ENCODE results near the gene CRLF2. TPM values are rescaled to one million over a fixed set of nuclear protein-coding genes. Genes with fewer than 3 reads are reported as not detected.

Gene CRLF2
- total RNA-seq, 1 experiment from 2014 or later: not detected

DNA sequence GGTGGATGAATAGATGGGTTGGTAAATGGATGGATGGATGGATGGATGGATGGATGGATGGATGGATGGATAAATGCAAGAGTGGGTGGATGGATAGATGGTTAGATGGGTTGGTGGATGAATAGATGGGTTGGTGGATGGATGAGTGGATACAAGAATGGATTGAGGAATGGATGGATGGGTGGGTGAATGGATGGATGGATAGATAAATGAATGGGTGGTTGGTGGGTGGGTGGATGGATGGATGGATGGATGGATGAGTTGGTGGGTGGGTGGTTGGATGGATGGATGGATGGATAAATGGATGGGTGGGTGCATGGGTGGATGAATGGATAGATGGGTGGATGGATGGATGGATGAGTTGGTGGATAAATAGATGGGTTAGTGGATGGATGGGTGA, 13.8 kb upstream of the CRLF2 start (continued):
- TF ChIP-seq KAT7 (CRISPR knock-in tag; IDR thresholded peaks at IDR 0.05; ENCODE audit: borderline replicate concordance): no peak
- TF ChIP-seq, protein P1, sequence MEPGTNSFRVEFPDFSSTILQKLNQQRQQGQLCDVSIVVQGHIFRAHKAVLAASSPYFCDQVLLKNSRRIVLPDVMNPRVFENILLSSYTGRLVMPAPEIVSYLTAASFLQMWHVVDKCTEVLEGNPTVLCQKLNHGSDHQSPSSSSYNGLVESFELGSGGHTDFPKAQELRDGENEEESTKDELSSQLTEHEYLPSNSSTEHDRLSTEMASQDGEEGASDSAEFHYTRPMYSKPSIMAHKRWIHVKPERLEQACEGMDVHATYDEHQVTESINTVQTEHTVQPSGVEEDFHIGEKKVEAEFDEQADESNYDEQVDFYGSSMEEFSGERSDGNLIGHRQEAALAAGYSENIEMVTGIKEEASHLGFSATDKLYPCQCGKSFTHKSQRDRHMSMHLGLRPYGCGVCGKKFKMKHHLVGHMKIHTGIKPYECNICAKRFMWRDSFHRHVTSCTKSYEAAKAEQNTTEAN (CRISPR knock-in tag; IDR thresholded peaks at IDR 0.05): no peak
- TF ChIP-seq, protein P2, sequence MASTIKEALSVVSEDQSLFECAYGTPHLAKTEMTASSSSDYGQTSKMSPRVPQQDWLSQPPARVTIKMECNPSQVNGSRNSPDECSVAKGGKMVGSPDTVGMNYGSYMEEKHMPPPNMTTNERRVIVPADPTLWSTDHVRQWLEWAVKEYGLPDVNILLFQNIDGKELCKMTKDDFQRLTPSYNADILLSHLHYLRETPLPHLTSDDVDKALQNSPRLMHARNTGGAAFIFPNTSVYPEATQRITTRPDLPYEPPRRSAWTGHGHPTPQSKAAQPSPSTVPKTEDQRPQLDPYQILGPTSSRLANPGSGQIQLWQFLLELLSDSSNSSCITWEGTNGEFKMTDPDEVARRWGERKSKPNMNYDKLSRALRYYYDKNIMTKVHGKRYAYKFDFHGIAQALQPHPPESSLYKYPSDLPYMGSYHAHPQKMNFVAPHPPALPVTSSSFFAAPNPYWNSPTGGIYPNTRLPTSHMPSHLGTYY (CRISPR knock-in tag; IDR thresholded peaks at IDR 0.05): no peak

DNA sequence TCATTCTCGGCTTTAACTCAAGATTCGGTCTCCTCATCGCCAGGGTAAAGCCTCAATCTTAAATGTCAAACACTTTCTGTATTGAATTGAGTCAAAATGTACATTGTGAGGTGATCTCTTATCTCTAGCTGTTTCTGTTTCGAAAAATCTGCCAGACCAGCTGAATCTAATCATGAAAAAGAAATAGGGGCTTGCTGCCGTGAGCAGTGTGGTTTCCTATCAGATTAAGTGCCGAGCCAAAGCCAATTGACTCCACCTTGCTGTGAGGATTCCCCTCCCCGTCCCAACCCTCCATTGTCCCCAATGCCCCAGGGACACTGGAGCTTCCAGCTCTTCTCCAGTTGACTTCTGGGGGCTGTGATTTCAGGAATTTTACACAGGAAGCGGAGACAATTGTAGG, 12.5 kb upstream of the CRLF2 start:
- ChIA-PET POLR2A (no interaction called here), CTCF (no interaction called here)
- ATAC-seq: peak; percentile 85
- peaks cover 38% of the 10 kb centered on the region for H3K9me3 Mint-ChIP-seq
- no peak for DNase-seq (ENCODE audit: low spot score)
- H3K4me3 Mint-ChIP-seq: no peak overlapping the region
- H3K4me1 Mint-ChIP-seq: peaks cover 7% of the 10 kb centered on the region
- TF ChIP-seq, protein P1 (CRISPR knock-in tag; IDR thresholded peaks at IDR 0.05): no peak
- TF ChIP-seq TEAD1 (CRISPR knock-in tag; IDR thresholded peaks at IDR 0.05) (0 out of 2 replicates have a peak, but pooled peaks have one; percentile 18), OVOL2 (CRISPR knock-in tag; IDR thresholded peaks at IDR 0.05; ENCODE audit: borderline replicate concordance) (no peak)
- TF ChIP-seq, protein P3, sequence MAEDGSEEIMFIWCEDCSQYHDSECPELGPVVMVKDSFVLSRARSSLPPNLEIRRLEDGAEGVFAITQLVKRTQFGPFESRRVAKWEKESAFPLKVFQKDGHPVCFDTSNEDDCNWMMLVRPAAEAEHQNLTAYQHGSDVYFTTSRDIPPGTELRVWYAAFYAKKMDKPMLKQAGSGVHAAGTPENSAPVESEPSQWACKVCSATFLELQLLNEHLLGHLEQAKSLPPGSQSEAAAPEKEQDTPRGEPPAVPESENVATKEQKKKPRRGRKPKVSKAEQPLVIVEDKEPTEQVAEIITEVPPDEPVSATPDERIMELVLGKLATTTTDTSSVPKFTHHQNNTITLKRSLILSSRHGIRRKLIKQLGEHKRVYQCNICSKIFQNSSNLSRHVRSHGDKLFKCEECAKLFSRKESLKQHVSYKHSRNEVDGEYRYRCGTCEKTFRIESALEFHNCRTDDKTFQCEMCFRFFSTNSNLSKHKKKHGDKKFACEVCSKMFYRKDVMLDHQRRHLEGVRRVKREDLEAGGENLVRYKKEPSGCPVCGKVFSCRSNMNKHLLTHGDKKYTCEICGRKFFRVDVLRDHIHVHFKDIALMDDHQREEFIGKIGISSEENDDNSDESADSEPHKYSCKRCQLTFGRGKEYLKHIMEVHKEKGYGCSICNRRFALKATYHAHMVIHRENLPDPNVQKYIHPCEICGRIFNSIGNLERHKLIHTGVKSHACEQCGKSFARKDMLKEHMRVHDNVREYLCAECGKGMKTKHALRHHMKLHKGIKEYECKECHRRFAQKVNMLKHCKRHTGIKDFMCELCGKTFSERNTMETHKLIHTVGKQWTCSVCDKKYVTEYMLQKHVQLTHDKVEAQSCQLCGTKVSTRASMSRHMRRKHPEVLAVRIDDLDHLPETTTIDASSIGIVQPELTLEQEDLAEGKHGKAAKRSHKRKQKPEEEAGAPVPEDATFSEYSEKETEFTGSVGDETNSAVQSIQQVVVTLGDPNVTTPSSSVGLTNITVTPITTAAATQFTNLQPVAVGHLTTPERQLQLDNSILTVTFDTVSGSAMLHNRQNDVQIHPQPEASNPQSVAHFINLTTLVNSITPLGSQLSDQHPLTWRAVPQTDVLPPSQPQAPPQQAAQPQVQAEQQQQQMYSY (CRISPR knock-in tag; IDR thresholded peaks at IDR 0.05): no peak
- peak overlapping the region; percentile 73 for H3K27ac Mint-ChIP-seq
- H3K36me3 Mint-ChIP-seq: peaks cover 17% of the 10 kb centered on the region
- H3K27me3 Mint-ChIP-seq (ENCODE audit: low read depth): peaks cover 3% of the 10 kb centered on the region; the same call in 1 of the 2 replicates

DNA sequence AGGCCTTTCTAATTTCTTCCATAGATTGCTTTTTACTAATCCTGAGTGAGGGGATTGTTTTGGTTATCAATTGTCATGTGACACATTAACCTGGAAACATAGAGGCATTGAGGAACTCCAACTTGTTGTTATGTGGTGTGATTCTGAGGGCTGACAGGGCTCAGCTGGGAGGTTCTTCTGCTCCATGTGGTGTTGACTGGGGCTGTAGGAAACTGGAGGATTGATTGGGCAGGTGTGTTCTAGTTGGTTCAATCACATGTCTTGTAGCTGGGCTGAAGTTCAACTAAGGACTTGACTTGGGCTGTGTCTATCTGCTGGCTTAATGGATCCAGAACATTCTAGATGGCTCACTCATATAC, 10.8 kb upstream of the CRLF2 start:
- TF ChIP-seq, protein P4, sequence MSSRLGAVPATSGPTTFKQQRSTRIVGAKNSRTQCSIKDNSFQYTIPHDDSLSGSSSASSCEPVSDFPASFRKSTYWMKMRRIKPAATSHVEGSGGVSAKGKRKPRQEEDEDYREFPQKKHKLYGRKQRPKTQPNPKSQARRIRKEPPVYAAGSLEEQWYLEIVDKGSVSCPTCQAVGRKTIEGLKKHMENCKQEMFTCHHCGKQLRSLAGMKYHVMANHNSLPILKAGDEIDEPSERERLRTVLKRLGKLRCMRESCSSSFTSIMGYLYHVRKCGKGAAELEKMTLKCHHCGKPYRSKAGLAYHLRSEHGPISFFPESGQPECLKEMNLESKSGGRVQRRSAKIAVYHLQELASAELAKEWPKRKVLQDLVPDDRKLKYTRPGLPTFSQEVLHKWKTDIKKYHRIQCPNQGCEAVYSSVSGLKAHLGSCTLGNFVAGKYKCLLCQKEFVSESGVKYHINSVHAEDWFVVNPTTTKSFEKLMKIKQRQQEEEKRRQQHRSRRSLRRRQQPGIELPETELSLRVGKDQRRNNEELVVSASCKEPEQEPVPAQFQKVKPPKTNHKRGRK (CRISPR knock-in tag; IDR thresholded peaks at IDR 0.05; ENCODE audit: borderline replicate concordance): no peak
- no peak for TF ChIP-seq ZNF396 (CRISPR knock-in tag; IDR thresholded peaks at IDR 0.05; ENCODE audit: borderline replicate concordance)
- no peak for TF ChIP-seq PRRX2 (CRISPR knock-in tag; IDR thresholded peaks at IDR 0.05)
- ChIA-PET POLR2A (no interaction called here), CTCF (no interaction called here)
- peaks cover 38% of the 10 kb centered on the region for H3K9me3 Mint-ChIP-seq
- peaks cover 17% of the 10 kb centered on the region for H3K36me3 Mint-ChIP-seq
- peaks cover 7% of the 10 kb centered on the region for H3K4me1 Mint-ChIP-seq
- H3K27me3 Mint-ChIP-seq (ENCODE audit: low read depth): peaks cover 3% of the 10 kb centered on the region; the same call in 1 of the 2 replicates
- DNase-seq (ENCODE audit: low spot score) (no peak), ATAC-seq (no peak)
- H3K4me3 Mint-ChIP-seq: no peak overlapping the region
- H3K27ac Mint-ChIP-seq: no peak overlapping the region

DNA sequence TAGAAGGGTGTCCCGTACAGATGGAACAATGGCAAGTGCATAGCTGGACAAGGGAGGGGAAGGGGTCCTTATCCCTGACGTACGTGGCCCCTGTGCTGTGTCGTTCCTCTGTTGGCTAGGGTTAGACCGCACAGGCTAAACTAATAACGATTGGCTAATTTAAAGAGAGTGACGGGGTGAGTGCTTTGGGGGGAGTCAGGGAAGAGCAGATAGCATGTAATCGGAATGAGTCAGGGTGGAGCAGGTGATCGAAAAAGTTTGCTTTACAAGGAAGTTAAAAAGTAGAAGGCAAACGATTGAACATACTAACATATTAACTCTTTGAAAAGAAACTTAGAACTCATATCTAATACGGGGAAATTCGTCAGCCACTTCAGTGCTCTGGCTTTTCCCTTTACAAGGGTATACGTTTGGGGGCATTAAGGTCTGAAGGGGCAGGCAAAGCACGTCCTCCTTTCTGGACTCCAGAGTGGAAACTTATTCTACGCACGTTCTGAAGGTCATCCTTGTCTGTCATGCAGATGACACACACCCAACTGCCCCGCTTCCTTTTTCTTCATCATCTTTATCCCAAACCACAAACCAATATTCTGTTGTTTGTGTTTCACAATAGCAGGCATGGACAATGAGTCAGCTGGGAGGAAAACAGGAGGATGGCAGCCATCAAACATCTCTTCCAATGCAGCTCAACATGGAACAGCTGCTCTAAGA, 10.2 kb upstream of the CRLF2 start:
- DNase-seq (ENCODE audit: low spot score): no peak
- H3K4me3 Mint-ChIP-seq: no peak overlapping the region
- H3K9me3 Mint-ChIP-seq: peaks cover 38% of the 10 kb centered on the region
- H3K27me3 Mint-ChIP-seq (ENCODE audit: low read depth): peaks cover 3% of the 10 kb centered on the region; the same call in 1 of the 2 replicates
- peaks cover 7% of the 10 kb centered on the region for H3K4me1 Mint-ChIP-seq
- ATAC-seq: no peak
- CTCF ChIA-PET: no interaction called here
- H3K36me3 Mint-ChIP-seq: peaks cover 17% of the 10 kb centered on the region
- no peak overlapping the region for H3K27ac Mint-ChIP-seq
- POLR2A ChIA-PET: no interaction called here
- TF ChIP-seq RORB (CRISPR knock-in tag; IDR thresholded peaks at IDR 0.05): no peak
- no peak for TF ChIP-seq ZNF671 (CRISPR knock-in tag; IDR thresholded peaks at IDR 0.05)
- no peak for TF ChIP-seq ESRRA (CRISPR knock-in tag; IDR thresholded peaks at IDR 0.05; ENCODE audit: borderline replicate concordance)
- TF ChIP-seq, protein P5, sequence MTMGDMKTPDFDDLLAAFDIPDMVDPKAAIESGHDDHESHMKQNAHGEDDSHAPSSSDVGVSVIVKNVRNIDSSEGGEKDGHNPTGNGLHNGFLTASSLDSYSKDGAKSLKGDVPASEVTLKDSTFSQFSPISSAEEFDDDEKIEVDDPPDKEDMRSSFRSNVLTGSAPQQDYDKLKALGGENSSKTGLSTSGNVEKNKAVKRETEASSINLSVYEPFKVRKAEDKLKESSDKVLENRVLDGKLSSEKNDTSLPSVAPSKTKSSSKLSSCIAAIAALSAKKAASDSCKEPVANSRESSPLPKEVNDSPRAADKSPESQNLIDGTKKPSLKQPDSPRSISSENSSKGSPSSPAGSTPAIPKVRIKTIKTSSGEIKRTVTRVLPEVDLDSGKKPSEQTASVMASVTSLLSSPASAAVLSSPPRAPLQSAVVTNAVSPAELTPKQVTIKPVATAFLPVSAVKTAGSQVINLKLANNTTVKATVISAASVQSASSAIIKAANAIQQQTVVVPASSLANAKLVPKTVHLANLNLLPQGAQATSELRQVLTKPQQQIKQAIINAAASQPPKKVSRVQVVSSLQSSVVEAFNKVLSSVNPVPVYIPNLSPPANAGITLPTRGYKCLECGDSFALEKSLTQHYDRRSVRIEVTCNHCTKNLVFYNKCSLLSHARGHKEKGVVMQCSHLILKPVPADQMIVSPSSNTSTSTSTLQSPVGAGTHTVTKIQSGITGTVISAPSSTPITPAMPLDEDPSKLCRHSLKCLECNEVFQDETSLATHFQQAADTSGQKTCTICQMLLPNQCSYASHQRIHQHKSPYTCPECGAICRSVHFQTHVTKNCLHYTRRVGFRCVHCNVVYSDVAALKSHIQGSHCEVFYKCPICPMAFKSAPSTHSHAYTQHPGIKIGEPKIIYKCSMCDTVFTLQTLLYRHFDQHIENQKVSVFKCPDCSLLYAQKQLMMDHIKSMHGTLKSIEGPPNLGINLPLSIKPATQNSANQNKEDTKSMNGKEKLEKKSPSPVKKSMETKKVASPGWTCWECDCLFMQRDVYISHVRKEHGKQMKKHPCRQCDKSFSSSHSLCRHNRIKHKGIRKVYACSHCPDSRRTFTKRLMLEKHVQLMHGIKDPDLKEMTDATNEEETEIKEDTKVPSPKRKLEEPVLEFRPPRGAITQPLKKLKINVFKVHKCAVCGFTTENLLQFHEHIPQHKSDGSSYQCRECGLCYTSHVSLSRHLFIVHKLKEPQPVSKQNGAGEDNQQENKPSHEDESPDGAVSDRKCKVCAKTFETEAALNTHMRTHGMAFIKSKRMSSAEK (CRISPR knock-in tag; IDR thresholded peaks at IDR 0.05; ENCODE audit: borderline replicate concordance): no peak
- TF ChIP-seq RELA (CRISPR knock-in tag; IDR thresholded peaks at IDR 0.05; ENCODE audit: borderline replicate concordance): no peak
- TF ChIP-seq GTF2I (CRISPR knock-in tag; conservative IDR thresholded peaks at IDR 0.05): no peak
